ENCODE data around the gene COL6A1. TPM values are rescaled to one million over a fixed set of nuclear protein-coding genes. Genes with fewer than 3 reads are reported as not detected.
A peak's percentile ranks its signal among the peaks of the same experiment; 100 is the strongest.

Gene COL6A1, protein sequence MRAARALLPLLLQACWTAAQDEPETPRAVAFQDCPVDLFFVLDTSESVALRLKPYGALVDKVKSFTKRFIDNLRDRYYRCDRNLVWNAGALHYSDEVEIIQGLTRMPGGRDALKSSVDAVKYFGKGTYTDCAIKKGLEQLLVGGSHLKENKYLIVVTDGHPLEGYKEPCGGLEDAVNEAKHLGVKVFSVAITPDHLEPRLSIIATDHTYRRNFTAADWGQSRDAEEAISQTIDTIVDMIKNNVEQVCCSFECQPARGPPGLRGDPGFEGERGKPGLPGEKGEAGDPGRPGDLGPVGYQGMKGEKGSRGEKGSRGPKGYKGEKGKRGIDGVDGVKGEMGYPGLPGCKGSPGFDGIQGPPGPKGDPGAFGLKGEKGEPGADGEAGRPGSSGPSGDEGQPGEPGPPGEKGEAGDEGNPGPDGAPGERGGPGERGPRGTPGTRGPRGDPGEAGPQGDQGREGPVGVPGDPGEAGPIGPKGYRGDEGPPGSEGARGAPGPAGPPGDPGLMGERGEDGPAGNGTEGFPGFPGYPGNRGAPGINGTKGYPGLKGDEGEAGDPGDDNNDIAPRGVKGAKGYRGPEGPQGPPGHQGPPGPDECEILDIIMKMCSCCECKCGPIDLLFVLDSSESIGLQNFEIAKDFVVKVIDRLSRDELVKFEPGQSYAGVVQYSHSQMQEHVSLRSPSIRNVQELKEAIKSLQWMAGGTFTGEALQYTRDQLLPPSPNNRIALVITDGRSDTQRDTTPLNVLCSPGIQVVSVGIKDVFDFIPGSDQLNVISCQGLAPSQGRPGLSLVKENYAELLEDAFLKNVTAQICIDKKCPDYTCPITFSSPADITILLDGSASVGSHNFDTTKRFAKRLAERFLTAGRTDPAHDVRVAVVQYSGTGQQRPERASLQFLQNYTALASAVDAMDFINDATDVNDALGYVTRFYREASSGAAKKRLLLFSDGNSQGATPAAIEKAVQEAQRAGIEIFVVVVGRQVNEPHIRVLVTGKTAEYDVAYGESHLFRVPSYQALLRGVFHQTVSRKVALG
- 1,000 to 10,000 TPM in 1 of 2 donors, 100 to 1,000 TPM in 1; 814 to 1,189 TPM for total RNA-seq

DNA sequence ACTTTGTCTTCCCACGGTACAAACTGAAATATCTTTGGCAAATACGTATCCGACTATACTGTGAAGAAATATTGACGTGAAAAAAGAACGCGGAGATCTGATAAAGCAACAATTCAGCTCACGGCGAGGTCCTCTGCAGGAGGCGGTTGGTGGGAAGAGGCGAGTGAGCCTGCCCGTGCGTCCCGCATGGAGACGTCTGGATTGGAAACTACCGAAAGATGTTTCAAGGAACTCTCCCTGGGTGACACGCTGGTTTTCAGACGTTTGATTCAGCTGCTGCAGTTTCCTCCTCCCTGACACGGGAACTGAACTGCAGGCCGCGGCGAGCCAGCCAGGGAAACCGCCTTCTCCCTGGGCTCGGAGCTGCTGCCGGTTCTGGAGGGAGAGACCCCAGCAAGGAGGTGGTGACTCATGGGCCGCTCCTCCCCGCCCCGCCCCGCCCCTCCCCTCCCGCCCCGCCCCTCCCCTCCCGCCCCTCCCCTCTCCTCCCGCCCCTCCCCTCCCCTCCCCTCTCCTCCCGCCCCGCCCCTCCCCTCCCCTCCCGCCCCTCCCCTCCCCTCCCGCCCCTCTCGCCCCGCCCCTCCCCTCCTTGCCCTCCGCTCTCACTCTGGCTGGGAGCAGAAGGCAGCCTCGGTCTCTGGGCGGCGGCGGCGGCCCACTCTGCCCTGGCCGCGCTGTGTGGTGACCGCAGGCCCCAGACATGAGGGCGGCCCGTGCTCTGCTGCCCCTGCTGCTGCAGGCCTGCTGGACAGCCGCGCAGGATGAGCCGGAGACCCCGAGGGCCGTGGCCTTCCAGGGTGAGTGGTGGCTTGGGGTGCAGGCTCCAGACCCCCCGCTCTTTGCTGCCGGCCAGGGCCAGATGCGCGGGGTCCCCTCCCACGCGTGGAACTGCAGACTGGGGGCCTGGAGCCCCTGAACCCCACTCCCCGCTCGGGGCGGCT lies at the start of gene COL6A1:
COL6A1 (plus strand) TSS at position 620 of the 941 bp plus-strand sequence; CDS start at position 701, 81 bp downstream.
- H3K27me3 ChIP-seq (replicated peaks; ENCODE audit: insufficient read depth): no peaks in the 10 kb centered on the region
- ATAC-seq (ENCODE audit: insufficient number of reproducible peaks, low FRiP score, low read depth): peak; percentile 49
- peaks cover 22% of the 10 kb centered on the region for H3K36me3 ChIP-seq
- peak within 1 kb of the TSS; percentile 99 for H3K4me3 ChIP-seq
- H3K27ac ChIP-seq: peak within 1 kb of the TSS; percentile 89 to 91
- no peak for DNase-seq (ENCODE audit: low spot score)
- peaks cover 8 to 44% of the 10 kb centered on the region in 2 donors for H3K4me1 ChIP-seq (ENCODE audit: control insufficient read depth in 1 of 2, low read depth in 2 of 2)
- H3K9me3 ChIP-seq: no peaks in the 10 kb centered on the region
- TF ChIP-seq, protein P1, sequence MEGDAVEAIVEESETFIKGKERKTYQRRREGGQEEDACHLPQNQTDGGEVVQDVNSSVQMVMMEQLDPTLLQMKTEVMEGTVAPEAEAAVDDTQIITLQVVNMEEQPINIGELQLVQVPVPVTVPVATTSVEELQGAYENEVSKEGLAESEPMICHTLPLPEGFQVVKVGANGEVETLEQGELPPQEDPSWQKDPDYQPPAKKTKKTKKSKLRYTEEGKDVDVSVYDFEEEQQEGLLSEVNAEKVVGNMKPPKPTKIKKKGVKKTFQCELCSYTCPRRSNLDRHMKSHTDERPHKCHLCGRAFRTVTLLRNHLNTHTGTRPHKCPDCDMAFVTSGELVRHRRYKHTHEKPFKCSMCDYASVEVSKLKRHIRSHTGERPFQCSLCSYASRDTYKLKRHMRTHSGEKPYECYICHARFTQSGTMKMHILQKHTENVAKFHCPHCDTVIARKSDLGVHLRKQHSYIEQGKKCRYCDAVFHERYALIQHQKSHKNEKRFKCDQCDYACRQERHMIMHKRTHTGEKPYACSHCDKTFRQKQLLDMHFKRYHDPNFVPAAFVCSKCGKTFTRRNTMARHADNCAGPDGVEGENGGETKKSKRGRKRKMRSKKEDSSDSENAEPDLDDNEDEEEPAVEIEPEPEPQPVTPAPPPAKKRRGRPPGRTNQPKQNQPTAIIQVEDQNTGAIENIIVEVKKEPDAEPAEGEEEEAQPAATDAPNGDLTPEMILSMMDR (IDR thresholded peaks at IDR 0.05): no peak

DNA sequence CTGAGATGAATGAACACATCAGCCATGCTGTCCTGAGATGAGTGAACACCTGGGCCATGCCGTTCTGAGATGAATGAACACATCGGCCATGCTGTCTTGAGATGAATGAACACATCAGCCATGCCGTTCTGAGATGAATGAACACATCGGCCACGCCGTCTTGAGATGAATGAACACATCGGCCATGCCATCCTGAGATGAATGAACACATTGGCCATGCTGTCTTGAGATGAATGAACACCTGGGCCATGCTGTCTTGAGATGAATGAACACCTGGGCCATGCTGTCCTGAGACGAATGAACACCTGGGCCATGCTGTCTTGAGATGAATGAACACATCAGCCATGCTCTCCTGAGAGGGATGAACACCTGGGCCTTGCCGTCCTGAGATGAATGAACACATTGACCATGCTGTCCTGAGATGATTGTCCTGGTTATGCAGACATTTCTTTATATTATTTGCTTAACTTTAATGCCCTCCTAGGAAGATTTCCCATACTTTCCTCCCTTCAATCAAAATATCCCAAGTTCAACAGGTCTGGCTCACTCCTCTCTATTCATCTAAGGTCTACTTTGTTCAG lies 48.6 kb upstream of the COL6A1 start:
- ATAC-seq (ENCODE audit: insufficient number of reproducible peaks, low FRiP score, low read depth) (no peak), DNase-seq (ENCODE audit: low spot score) (no peak)
- H3K9me3 ChIP-seq: peaks cover 5% of the 10 kb centered on the region
- no peak overlapping the region for H3K27ac ChIP-seq
- H3K36me3 ChIP-seq: no peaks in the 10 kb centered on the region
- H3K4me3 ChIP-seq: no peak overlapping the region
- H3K4me1 ChIP-seq (ENCODE audit: control insufficient read depth in 1 of 2, low read depth in 2 of 2): no peaks in the 10 kb centered on the region
- H3K27me3 ChIP-seq (replicated peaks; ENCODE audit: insufficient read depth): no peaks in the 10 kb centered on the region
- TF ChIP-seq, protein P1 (IDR thresholded peaks at IDR 0.05): no peak

DNA sequence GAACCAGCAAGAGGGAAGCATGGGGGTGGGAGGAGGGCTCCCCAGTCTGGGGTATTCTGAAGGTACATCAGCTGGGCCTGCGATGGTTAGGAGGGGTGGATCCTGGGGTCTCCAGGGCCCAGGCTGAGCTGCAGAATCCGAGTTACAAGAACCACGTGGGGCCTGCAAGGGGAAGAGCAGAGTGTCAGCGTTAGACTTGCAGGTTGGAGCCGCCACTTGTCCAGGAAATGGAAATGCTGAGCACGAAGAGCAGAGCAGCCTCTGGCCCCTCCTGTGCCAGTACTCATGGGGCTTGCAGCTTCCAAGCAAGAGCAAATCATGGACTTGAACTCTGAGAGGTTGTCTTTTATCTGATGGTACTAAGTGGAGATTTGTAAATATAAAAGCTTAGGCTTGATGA lies 47.5 kb upstream of the COL6A1 start:
- DNase-seq (ENCODE audit: low spot score): no peak
- TF ChIP-seq, protein P1 (IDR thresholded peaks at IDR 0.05): no peak
- peaks cover 5% of the 10 kb centered on the region for H3K9me3 ChIP-seq
- H3K27me3 ChIP-seq (replicated peaks; ENCODE audit: insufficient read depth): no peaks in the 10 kb centered on the region
- H3K4me3 ChIP-seq: no peak overlapping the region
- no peaks in the 10 kb centered on the region for H3K36me3 ChIP-seq
- H3K4me1 ChIP-seq (ENCODE audit: control insufficient read depth in 1 of 2, low read depth in 2 of 2): no peaks in the 10 kb centered on the region
- no peak overlapping the region for H3K27ac ChIP-seq
- ATAC-seq (ENCODE audit: insufficient number of reproducible peaks, low FRiP score, low read depth): no peak

DNA sequence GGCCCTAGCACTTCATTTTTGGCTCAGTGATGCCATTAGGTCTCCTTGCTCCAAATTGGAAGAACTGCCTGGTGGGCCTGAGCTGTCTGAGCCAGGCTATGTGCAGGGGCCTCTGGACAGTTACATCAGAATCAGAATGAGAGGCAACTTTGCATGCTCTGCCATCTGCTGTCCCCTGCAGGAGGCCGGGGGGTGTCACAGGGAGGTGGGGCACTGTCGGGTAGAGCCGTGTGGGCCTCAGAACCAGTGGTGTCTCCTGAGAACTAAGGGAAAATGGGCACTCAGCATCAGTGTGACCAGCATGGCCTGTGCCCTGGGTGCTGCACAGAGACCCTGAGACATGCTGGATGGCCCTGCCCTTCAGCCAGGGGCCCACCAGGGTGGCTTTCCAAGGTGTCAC lies 47.0 kb upstream of the COL6A1 start:
- no peak overlapping the region for H3K4me3 ChIP-seq
- no peak for DNase-seq (ENCODE audit: low spot score)
- no peak for ATAC-seq (ENCODE audit: insufficient number of reproducible peaks, low FRiP score, low read depth)
- no peaks in the 10 kb centered on the region for H3K27me3 ChIP-seq (replicated peaks; ENCODE audit: insufficient read depth)
- H3K9me3 ChIP-seq: peaks cover 5% of the 10 kb centered on the region
- TF ChIP-seq, protein P1 (IDR thresholded peaks at IDR 0.05): no peak
- no peak overlapping the region for H3K27ac ChIP-seq
- H3K4me1 ChIP-seq (ENCODE audit: control insufficient read depth in 1 of 2, low read depth in 2 of 2): no peaks in the 10 kb centered on the region
- H3K36me3 ChIP-seq: no peaks in the 10 kb centered on the region

Measured in thoracic aorta (tissue), 2 donors.